ENCODE data around the gene ATAD5. TPM values are rescaled to one million over a fixed set of nuclear protein-coding genes. Genes with fewer than 3 reads are reported as not detected.

The ATAD5 gene, protein sequence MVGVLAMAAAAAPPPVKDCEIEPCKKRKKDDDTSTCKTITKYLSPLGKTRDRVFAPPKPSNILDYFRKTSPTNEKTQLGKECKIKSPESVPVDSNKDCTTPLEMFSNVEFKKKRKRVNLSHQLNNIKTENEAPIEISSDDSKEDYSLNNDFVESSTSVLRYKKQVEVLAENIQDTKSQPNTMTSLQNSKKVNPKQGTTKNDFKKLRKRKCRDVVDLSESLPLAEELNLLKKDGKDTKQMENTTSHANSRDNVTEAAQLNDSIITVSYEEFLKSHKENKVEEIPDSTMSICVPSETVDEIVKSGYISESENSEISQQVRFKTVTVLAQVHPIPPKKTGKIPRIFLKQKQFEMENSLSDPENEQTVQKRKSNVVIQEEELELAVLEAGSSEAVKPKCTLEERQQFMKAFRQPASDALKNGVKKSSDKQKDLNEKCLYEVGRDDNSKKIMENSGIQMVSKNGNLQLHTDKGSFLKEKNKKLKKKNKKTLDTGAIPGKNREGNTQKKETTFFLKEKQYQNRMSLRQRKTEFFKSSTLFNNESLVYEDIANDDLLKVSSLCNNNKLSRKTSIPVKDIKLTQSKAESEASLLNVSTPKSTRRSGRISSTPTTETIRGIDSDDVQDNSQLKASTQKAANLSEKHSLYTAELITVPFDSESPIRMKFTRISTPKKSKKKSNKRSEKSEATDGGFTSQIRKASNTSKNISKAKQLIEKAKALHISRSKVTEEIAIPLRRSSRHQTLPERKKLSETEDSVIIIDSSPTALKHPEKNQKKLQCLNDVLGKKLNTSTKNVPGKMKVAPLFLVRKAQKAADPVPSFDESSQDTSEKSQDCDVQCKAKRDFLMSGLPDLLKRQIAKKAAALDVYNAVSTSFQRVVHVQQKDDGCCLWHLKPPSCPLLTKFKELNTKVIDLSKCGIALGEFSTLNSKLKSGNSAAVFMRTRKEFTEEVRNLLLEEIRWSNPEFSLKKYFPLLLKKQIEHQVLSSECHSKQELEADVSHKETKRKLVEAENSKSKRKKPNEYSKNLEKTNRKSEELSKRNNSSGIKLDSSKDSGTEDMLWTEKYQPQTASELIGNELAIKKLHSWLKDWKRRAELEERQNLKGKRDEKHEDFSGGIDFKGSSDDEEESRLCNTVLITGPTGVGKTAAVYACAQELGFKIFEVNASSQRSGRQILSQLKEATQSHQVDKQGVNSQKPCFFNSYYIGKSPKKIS (N-terminal part only)
- total RNA-seq, result 1 to 10 TPM; 2.0 to 3.1 TPM

DNA sequence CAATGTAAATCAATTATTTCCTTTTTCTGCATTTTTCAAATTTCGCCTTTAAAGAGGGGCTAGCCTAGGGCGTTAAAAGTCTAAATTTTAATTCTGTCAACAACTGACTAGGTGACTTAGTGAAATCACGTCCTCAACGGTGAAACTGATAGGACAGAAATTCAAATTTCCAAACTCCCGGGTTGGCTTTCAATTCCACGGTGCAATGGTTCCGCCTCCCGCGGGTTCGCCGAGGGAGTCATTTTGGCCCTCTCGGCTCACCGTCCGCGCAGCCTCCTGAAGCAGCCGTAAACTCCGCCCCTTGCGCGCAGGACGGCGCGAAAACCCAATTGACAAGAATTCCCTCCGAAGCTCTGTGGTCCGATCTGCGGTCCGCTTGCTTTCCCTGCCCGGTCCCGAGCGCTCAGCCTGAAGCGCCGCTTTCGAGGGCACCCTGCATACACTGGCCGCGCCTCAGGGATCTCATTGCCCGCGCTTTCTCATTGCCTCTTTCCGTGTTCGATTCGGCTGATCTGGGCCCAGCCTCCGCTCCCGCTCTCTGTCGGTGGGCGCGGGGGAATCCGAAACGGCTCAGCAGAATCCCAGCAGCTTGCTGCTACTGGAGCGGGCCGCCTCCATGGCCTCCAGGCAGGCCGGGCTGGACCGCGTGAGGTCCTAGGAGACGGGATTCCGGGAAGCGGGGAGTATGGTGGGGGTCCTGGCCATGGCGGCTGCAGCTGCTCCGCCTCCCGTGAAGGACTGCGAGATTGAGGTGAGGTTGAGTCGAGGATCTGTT lies at the start of gene ATAD5:
TSS of gene ATAD5 (plus strand) at position 304 of the 775 bp plus-strand sequence. CDS start at position 686, 382 bp downstream.
- intact Hi-C loops (cut with DNase I), result no loop called here
- under 1% methylated on average over 59 of the region's 59 CpGs for WGBS
- Histone ChIP-seq H3K9me3 (no peaks in the 10 kb centered on the region), H3K4me1 (replicated peaks) (no peaks in the 10 kb centered on the region), H3K27ac (peak within 1 kb of the TSS in 1 of 2 donors; percentile 38), H3K4me3 (peak within 1 kb of the TSS; percentile 64 to 71), H3K27me3 (replicated peaks; ENCODE audit: insufficient read depth) (no peaks in the 10 kb centered on the region), H3K36me3 (no peaks in the 10 kb centered on the region)
- TF ChIP-seq POLR2AphosphoS5 (IDR thresholded peaks at IDR 0.05) (peak; percentile 100), POLR2A (IDR thresholded peaks at IDR 0.05) (peak; percentile 11)
- TF ChIP-seq, protein P1, sequence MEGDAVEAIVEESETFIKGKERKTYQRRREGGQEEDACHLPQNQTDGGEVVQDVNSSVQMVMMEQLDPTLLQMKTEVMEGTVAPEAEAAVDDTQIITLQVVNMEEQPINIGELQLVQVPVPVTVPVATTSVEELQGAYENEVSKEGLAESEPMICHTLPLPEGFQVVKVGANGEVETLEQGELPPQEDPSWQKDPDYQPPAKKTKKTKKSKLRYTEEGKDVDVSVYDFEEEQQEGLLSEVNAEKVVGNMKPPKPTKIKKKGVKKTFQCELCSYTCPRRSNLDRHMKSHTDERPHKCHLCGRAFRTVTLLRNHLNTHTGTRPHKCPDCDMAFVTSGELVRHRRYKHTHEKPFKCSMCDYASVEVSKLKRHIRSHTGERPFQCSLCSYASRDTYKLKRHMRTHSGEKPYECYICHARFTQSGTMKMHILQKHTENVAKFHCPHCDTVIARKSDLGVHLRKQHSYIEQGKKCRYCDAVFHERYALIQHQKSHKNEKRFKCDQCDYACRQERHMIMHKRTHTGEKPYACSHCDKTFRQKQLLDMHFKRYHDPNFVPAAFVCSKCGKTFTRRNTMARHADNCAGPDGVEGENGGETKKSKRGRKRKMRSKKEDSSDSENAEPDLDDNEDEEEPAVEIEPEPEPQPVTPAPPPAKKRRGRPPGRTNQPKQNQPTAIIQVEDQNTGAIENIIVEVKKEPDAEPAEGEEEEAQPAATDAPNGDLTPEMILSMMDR (IDR thresholded peaks at IDR 0.05), result peak in 1 of 4 experiments; percentile 32
- peak; percentile 89 for DNase-seq (ENCODE audit: low spot score)

DNA sequence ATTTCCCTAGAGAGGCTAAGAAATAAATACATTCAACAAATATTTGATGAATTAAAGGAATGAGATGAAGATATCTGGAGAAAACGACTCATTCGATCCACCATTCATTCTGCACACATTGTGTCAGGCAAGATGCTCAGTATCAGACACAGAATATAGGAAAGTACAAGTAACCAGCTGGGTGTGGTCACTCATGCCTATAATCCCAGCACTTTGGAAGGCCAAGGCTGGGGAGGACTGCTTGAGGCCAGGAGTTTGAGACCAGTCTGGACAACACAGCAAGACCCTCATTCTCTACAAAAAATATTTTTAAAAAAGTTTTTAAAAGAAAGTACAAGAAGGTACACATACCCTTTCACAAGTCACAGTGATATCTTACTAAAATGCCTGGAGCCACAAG lies 49.6 kb upstream of the ATAD5 start:
- H3K4me1 ChIP-seq (replicated peaks), result no peaks in the 10 kb centered on the region
- H3K4me3 ChIP-seq, result no peak overlapping the region
- WGBS, result 83% methylated on average over 2 of the region's 2 CpGs
- TF ChIP-seq, protein P1 (IDR thresholded peaks at IDR 0.05), result no peak
- TF ChIP-seq POLR2A (IDR thresholded peaks at IDR 0.05) (no peak), POLR2AphosphoS5 (IDR thresholded peaks at IDR 0.05) (no peak)
- no peaks in the 10 kb centered on the region for H3K36me3 ChIP-seq
- intact Hi-C loops (cut with DNase I), result no loop called here
- no peak for DNase-seq (ENCODE audit: low spot score)
- H3K9me3 ChIP-seq, result no peaks in the 10 kb centered on the region
- no peak overlapping the region for H3K27ac ChIP-seq
- no peaks in the 10 kb centered on the region for H3K27me3 ChIP-seq (replicated peaks; ENCODE audit: insufficient read depth)

DNA sequence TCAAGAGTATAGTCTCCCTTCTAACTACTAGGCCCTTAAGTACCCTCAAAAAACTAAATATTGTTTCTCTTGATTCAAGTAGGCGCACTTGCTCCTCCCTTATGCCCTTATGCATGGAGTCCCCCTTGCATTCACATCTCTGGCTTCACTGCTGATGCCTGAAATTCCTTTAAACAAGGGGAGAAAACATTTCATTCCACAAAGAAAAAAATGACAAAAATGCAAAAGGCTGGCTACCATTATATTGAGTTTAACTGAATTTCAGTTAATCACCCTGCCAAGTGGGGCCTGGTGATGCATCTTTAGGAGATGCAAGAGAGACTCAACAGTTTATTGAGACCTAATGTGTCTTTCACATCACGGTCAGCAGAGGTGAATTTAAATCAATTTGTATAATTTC lies 42.8 kb upstream of the ATAD5 start:
- Histone ChIP-seq H3K27me3 (replicated peaks; ENCODE audit: insufficient read depth) (no peaks in the 10 kb centered on the region), H3K4me1 (replicated peaks) (no peaks in the 10 kb centered on the region), H3K9me3 (no peaks in the 10 kb centered on the region), H3K36me3 (no peaks in the 10 kb centered on the region), H3K27ac (no peak overlapping the region), H3K4me3 (no peak overlapping the region)
- WGBS, result 88% methylated on average over 2 of the region's 2 CpGs
- DNase-seq (ENCODE audit: low spot score), result no peak
- TF ChIP-seq, protein P1 (IDR thresholded peaks at IDR 0.05), result no peak
- TF ChIP-seq POLR2A (IDR thresholded peaks at IDR 0.05) (no peak), POLR2AphosphoS5 (IDR thresholded peaks at IDR 0.05) (no peak)
- intact Hi-C loops (cut with DNase I), result no loop called here

DNA sequence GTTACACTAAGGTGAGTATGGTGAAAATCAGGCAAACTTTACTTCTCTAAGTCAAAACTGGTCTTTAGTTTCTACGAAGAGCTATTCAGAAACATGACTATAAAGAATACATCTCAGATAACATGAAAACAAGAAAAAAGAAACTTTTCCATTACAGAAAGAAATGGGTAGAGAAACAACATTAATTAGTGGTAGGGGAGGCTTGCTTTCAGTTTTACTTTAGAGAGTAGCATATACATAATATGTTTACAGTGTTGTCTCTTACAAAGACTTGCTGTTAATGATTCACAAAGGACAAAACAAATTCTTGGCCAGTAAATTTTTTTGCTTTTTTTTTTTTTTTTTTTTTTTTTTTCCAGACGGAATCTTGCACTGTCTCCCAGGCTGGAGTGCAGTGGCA lies 41.5 kb upstream of the ATAD5 start:
- Histone ChIP-seq H3K9me3 (no peaks in the 10 kb centered on the region), H3K27me3 (replicated peaks; ENCODE audit: insufficient read depth) (no peaks in the 10 kb centered on the region), H3K27ac (no peak overlapping the region), H3K36me3 (no peaks in the 10 kb centered on the region), H3K4me1 (replicated peaks) (no peaks in the 10 kb centered on the region), H3K4me3 (no peak overlapping the region)
- TF ChIP-seq POLR2AphosphoS5 (IDR thresholded peaks at IDR 0.05) (no peak), POLR2A (IDR thresholded peaks at IDR 0.05) (no peak)
- TF ChIP-seq, protein P1 (IDR thresholded peaks at IDR 0.05), result no peak
- 74% methylated on average over 2 of the region's 2 CpGs for WGBS
- intact Hi-C loops (cut with DNase I), result no loop called here
- DNase-seq (ENCODE audit: low spot score), result no peak

Data from prostate gland (tissue), 2 donors.